ENCODE data around the gene EFCAB11. TPM values are rescaled to one million over a fixed set of nuclear protein-coding genes. Genes with fewer than 3 reads are reported as not detected.

EFCAB11 gene
- total RNA-seq, 1 experiment from 2014 or later: 36.2 TPM

GRCh38 chr14:89746654-89747053, 207.9 kb downstream of the EFCAB11 start:
- no peak overlapping the region for H3K4me3 ChIP-seq (ENCODE audit: low read depth, low read length)
- no TSS peak for BruUV-seq (replicated peaks)
- no peak overlapping the region for H3K4me3 Mint-ChIP-seq (ENCODE audit: unreplicated experiment)
- intact Hi-C loops (cut with micrococcal nuclease; ENCODE audit: unreplicated experiment): no loop called here
- no peak for DNase-seq
- POLR2A ChIA-PET: no interaction called here
- H3K4me1 ChIP-seq: peaks cover 20% of the 10 kb centered on the region
- H3K4me1 Mint-ChIP-seq (ENCODE audit: low read depth, unreplicated experiment): no peaks in the 10 kb centered on the region
- no peaks in the 10 kb centered on the region; the same call in 1 of the 2 replicates for H3K9me3 ChIP-seq
- no peak for TF ChIP-seq CTCF (IDR thresholded peaks at IDR 0.05; ENCODE audit: insufficient read depth in 1 of 2, low read depth in 1 of 2, low read length in 1 of 2, severe bottlenecking in 1 of 2, unreplicated experiment in 1 of 2)
- H3K27ac Mint-ChIP-seq (ENCODE audit: unreplicated experiment): no peak overlapping the region
- CTCF ChIA-PET: no interaction called here
- H3K9me3 Mint-ChIP-seq (ENCODE audit: unreplicated experiment): no peaks in the 10 kb centered on the region
- no peaks in the 10 kb centered on the region for H3K36me3 ChIP-seq (ENCODE audit: control insufficient read depth, insufficient read depth, low read length)
- H3K27me3 ChIP-seq (replicated peaks; ENCODE audit: control insufficient read depth, insufficient read depth, low read length): no peaks in the 10 kb centered on the region
- H3K36me3 Mint-ChIP-seq (ENCODE audit: insufficient read depth, unreplicated experiment): no peaks in the 10 kb centered on the region
- H3K27me3 Mint-ChIP-seq (ENCODE audit: insufficient read depth, unreplicated experiment): no peaks in the 10 kb centered on the region

- Mint-ChIP-seq H3K36me3 (ENCODE audit: insufficient read depth, unreplicated experiment) (no peaks in the 10 kb centered on the region), H3K4me1 (ENCODE audit: low read depth, unreplicated experiment) (no peaks in the 10 kb centered on the region), H3K9me3 (ENCODE audit: unreplicated experiment) (no peaks in the 10 kb centered on the region), H3K4me3 (ENCODE audit: unreplicated experiment) (no peak overlapping the region), H3K27me3 (ENCODE audit: insufficient read depth, unreplicated experiment) (no peaks in the 10 kb centered on the region), H3K27ac (ENCODE audit: unreplicated experiment) (no peak overlapping the region)
- TF ChIP-seq CTCF (IDR thresholded peaks at IDR 0.05; ENCODE audit: insufficient read depth in 1 of 2, low read depth in 1 of 2, low read length in 1 of 2, severe bottlenecking in 1 of 2, unreplicated experiment in 1 of 2): no peak
- peaks cover 20% of the 10 kb centered on the region for H3K4me1 ChIP-seq
- CTCF ChIA-PET: no interaction called here
- H3K9me3 ChIP-seq: no peaks in the 10 kb centered on the region; the same call in 1 of the 2 replicates
- POLR2A ChIA-PET: no interaction called here
- no TSS peak for BruUV-seq (replicated peaks)
- DNase-seq: no peak
- no peaks in the 10 kb centered on the region for H3K36me3 ChIP-seq (ENCODE audit: control insufficient read depth, insufficient read depth, low read length)
- no peak overlapping the region for H3K4me3 ChIP-seq (ENCODE audit: low read depth, low read length)
- H3K27me3 ChIP-seq (replicated peaks; ENCODE audit: control insufficient read depth, insufficient read depth, low read length): no peaks in the 10 kb centered on the region
- intact Hi-C loops (cut with micrococcal nuclease; ENCODE audit: unreplicated experiment): no loop called here
Observed at GRCh38 chr14:89746135-89746534, 208.4 kb downstream of the EFCAB11 start.

Other genes with a start within 250 kb of the EFCAB11 start
- 29.0 and 29.2 TPM in 2 replicates for gene TDP1, start 1.2 kb upstream of the EFCAB11 start, total RNA-seq (2022)
- not detected in 2 replicates for gene KCNK13, start 107.3 kb upstream of the EFCAB11 start, total RNA-seq (2022)